Hematopoietic multipotent progenitor cell treated with erythropoietin and hydrocortisone succinate and interleukin-3 and kit ligand, for 4 days (in vitro differentiated cells): ENCODE data around the gene KCNIP4.

Experiments used
- DNase-seq: peaks from one replicate; pipeline ENCODE4 v3.0.0-alpha.2; 2015

KCNIP4 gene

GRCh38 chr4:21900211-21900610, 48.4 kb downstream of the KCNIP4 start:
- no peak for DNase-seq

GRCh38 chr4:21898101-21898500, 50.5 kb downstream of the KCNIP4 start:
- DNase-seq = no peak

GRCh38 chr4:21896767-21897166, 51.8 kb downstream of the KCNIP4 start:
- no peak for DNase-seq

DNA sequence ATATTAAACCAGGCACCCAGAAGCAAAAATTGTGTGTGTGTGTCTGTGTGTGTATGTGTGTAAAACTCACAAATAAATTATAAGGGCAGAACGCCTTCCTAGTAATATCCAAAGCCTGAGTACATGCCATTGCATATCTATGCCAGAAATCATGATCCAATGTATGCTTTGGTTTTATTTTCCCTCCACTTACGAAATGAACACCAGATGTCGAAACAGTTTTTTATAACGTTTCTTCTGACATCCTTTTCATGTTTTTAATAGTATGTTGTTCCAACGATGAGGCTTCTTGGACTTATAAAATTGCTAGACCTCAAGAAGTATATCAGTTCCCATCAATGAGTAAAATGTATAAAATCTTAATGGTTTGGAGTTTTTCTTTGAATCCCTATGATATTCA, 55.4 kb downstream of the KCNIP4 start:
- DNase-seq = no peak

- no peak for DNase-seq
Observed at GRCh38 chr4:21890231-21890630, 58.3 kb downstream of the KCNIP4 start.

- DNase-seq = no peak
Observed at GRCh38 chr4:21888195-21888976, 60.2 kb downstream of the KCNIP4 start.

DNA sequence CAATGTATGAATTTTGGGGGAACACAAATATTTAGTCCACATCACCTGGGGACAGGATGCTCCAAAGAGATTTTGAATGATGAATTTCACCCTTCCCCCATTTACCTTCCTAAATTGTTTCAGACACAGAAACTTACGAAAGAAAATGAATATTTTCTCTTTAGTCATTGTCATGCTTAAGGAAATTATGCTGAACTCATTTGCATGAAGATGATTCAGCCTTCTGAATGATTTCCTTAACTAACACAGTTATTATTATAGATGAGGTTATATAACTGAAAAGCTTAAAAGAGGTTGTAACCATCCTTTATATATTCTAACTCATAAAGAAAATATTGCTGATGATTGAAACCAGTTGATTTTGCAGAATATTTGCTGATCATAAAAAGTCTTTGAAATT, 61.1 kb downstream of the KCNIP4 start:
- no peak for DNase-seq

- no peak for DNase-seq
Observed at GRCh38 chr4:21885770-21886169, 62.8 kb downstream of the KCNIP4 start.

DNA sequence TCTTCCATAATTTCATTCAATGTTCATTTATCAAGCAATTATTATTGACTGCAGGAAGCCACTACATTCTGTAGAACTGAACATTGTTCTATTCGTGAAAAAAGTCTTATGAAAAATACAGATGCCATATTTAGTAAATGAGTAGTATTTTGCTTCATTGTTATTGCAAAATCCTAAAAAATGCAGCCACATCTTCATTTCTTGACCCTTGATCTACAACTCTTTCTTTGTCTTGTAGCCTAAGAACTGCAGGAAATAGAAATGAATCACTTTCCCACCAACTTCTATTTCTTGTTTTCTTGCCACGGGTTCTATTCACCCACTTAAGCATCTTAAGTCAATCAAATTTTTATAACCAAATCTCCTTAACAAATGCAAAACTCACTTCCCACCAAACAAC, 63.3 kb downstream of the KCNIP4 start:
- no peak for DNase-seq

GRCh38 chr4:21884615-21885014, 64.0 kb downstream of the KCNIP4 start:
- no peak for DNase-seq

DNA sequence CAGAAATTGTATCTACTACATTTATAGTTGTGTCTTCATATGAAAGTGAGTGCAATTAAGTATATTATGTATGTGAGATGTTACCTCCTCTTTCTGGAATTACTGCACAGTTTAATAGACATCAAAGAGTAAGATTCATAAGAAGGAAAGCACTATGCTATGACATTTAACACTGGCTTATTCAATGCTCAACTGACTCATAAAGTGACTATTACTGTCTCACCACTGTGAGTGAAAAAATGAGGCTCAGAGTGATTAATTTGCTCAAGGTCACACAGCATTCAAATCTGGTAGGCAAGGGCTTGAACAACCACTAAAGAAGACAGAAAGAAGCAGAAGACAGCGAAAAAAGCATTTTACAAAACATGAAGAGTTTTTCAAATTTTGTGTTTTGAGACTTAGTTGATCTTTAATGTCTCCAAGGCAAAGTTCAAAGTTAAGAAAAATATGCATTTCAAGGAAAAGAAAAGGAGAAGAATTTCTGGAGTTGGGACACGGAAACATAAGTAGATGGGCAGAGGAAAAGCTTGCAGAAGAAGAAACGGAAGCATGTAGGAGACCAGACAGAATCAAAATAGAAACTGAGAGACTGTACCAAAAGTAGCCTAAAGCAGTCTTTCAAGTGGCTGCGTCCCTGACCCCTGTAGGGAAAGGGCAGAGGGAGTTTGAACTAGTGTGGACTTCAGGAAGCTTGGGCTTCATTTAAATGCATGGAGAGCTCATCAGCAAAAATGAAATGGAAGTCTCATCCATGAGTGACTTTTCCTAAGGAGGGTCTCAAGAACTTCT, 66.3 kb downstream of the KCNIP4 start:
- DNase-seq = no peak

- no peak for DNase-seq
Observed at GRCh38 chr4:21879187-21879586, 69.4 kb downstream of the KCNIP4 start.

DNA sequence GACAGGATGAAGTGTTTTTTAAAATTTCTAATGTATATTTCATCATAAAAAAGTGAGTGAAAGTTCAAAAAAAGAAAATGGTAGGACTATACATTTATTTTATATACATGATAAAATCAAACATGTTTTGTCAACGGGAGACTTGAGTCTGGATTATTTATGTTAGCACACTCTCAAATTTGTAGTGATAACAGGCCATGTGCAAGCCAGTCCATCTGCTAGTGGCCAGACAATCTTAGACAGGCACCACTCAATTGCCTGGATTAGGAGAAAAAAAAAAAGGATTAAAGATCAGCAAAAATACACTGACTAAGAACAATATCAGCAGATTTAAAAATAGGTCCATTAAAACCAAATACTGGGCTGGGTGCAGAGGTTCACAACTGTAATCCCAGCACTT, 71.9 kb downstream of the KCNIP4 start:
- no peak for DNase-seq

DNA sequence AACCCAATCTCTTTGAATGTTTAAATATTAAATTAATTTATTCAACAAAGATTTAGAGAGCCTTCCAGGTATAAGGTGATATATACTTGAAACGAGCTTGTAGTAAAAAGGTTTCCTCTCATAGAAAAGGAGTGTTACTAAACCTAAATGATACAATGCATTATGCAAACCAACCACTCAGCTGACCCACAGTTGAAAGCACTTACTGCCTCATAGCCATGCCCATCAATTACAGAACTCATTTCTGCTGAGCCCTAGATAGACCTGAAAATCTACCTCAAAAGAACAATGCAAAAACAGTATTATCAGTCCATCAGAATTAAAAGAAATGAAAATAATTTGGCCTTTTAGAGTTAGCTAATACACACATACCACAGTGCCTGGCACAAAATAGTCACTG, 75.4 kb downstream of the KCNIP4 start:
- no peak for DNase-seq

GRCh38 chr4:21872101-21872500, 76.5 kb downstream of the KCNIP4 start:
- DNase-seq = no peak

- DNase-seq = no peak
Observed at GRCh38 chr4:21869978-21870745, 78.4 kb downstream of the KCNIP4 start.

- DNase-seq = no peak
Observed at GRCh38 chr4:21864686-21865085, 83.9 kb downstream of the KCNIP4 start.

GRCh38 chr4:21862917-21863316, 85.7 kb downstream of the KCNIP4 start:
- DNase-seq = no peak

DNA sequence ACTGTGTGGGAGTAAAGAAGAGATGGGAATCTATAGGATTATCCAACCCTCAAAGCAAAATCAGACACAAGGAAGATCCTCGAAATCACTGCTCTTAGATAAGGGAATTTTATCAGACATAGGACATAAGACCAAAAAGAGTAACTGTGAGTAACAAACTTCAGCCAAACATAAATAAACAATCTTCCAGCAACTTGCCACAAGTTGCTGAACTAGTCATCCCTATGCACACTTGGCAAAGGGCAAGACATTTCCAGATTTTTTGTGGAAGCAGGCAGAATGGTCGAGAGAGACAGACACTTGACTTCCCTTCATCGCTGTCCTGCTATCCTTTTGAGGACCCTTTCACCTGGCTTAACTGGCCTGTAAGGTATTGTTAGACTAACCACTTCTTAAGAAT, 89.6 kb downstream of the KCNIP4 start:
- DNase-seq = no peak

- DNase-seq = no peak
Observed at GRCh38 chr4:21856754-21857153, 91.8 kb downstream of the KCNIP4 start.

- DNase-seq = no peak
Observed at GRCh38 chr4:21856301-21856700, 92.3 kb downstream of the KCNIP4 start.

DNA sequence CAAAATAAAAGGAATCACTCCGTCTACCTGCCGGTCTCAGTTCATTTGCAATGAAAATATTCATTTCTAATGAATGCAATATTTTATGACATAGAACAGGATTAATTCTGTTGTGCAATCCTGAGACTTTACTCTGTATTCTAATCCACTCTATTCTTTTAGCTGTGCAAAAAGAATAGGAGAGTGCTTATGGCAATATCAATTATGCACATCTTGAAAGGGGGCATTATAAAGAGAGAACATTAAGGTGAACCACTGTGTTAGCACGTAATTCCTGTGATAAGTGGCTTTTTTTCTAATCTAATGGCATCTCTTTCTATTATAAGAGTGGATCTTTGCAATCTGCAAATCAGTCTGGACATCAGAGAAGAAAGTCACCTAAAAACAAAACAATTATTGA, 99.5 kb downstream of the KCNIP4 start:
- DNase-seq = no peak

DNA sequence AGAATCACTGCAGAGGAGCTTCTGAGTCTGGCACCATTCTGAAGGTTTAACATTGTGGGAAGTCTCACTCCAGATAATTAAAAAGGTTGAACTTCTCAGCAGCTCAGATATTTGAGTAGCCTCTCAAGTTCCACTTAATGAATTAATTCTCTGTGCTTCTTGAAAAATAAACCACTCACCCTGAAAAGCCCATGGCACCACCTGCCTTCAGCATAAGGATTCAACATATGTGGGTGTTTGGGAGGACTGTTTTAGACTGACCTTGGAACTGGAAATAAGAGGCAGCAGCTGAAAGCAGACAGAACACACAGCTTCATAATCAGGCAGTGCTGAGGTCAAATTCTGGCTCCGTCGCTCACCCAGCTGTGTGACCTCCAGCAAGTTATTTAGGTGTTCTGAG, 100.6 kb downstream of the KCNIP4 start:
- DNase-seq = no peak

GRCh38 chr4:21845663-21846062, 102.9 kb downstream of the KCNIP4 start:
- no peak for DNase-seq
